Measurements from ENCODE around the gene SGSM2. TPM values are rescaled to one million over a fixed set of nuclear protein-coding genes. Genes with fewer than 3 reads are reported as not detected.

The SGSM2 gene
- total RNA-seq, 4 donors from 2014 or later, result 31.5 to 93.3 (median 63.7) TPM

DNA sequence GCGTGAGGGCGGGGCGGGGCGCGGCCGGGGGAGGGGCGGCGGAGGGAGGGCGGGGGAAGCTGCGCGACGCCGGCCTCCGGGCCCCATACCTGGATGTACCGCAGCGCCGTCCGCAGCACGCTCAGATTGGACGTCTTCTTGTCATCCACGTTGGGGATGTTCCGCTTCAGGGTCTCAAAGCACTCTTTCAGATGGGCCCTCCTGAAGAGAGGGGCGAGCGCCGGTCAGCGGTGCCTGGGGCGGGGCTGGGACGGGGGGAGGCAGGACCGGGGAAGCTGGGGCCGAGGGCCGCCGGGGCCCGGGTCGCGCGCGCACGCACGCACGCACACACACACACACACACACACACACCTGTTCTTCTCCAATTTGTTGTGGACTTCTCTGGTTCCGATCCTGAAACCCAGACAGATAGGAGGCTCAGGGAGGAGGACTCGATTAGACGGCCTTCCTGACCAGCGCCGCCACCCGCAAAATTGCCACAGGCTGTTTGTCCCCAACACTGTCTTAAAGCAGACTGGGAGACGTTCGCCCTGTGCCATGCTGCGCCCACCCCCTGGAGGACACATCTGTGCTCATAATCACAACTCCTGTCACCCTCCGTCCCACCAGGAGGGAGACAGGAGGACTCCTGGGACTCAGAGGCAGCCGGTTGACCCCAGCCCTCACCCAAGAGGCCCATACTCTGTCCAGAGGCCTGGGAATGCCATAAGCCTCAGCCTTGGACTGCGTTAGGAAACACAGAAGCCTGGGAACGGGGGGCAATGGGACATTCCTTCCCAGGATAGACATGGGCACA is 56.9 kb downstream of the SGSM2 start:
- H3K9me3 ChIP-seq, result no peaks in the 10 kb centered on the region
- WGBS, 2 donors, result 26% methylated on average over 20 to 32 of the region's 53 CpGs
- no peak for TF ChIP-seq POLR2A (IDR thresholded peaks at IDR 0.05)
- TF ChIP-seq, protein P1, sequence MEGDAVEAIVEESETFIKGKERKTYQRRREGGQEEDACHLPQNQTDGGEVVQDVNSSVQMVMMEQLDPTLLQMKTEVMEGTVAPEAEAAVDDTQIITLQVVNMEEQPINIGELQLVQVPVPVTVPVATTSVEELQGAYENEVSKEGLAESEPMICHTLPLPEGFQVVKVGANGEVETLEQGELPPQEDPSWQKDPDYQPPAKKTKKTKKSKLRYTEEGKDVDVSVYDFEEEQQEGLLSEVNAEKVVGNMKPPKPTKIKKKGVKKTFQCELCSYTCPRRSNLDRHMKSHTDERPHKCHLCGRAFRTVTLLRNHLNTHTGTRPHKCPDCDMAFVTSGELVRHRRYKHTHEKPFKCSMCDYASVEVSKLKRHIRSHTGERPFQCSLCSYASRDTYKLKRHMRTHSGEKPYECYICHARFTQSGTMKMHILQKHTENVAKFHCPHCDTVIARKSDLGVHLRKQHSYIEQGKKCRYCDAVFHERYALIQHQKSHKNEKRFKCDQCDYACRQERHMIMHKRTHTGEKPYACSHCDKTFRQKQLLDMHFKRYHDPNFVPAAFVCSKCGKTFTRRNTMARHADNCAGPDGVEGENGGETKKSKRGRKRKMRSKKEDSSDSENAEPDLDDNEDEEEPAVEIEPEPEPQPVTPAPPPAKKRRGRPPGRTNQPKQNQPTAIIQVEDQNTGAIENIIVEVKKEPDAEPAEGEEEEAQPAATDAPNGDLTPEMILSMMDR (IDR thresholded peaks at IDR 0.05), result peak in 1 of 5 experiments; percentile 9
- no peak for TF ChIP-seq EP300 (IDR thresholded peaks at IDR 0.05)
- H3K4me1 ChIP-seq, result peaks cover 5 to 83% (median 74%) of the 10 kb centered on the region in 4 donors
- peak overlapping the region; percentile 96 to 99 (median 99) for H3K27ac ChIP-seq
- no peaks in the 10 kb centered on the region for H3K27me3 ChIP-seq
- H3K4me3 ChIP-seq, result peak overlapping the region; percentile 29 to 92 (median 64)
- no peak for DNase-seq (ENCODE audit: low spot score in 2 of 2)
- no peaks in the 10 kb centered on the region for H3K36me3 ChIP-seq

DNA sequence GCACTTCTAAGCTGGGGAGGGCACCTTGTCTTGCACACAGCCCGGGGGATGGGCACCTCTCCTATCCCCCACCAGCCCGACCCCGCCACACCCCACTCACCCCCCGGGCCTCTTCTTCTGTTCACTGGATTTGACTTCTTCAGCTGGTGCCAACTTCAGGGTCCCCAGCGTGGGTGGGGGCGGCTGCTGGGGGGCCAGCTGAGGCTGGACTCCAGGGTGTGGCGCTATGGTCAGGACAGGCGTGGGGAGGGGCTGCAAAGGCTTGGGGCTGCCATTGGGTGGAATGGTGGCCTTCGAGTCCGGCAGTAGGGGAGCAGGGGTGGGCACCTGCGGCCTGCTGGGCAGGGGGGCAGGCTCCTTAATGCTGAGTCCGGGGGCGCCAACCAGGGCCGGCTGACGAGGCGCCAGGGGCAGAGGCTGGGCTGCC is 57.5 kb downstream of the SGSM2 start:
- peak overlapping the region; percentile 96 to 99 (median 99) for H3K27ac ChIP-seq
- no peak overlapping the region for H3K4me3 ChIP-seq
- H3K27me3 ChIP-seq, result no peaks in the 10 kb centered on the region
- no peaks in the 10 kb centered on the region for H3K36me3 ChIP-seq
- H3K9me3 ChIP-seq, result no peaks in the 10 kb centered on the region
- no peak for DNase-seq (ENCODE audit: low spot score in 2 of 2)
- 63 to 69% methylated on average over 8 to 16 of the region's 16 CpGs for WGBS, 2 donors
- TF ChIP-seq, protein P1 (IDR thresholded peaks at IDR 0.05), result no peak
- no peak for TF ChIP-seq EP300 (IDR thresholded peaks at IDR 0.05)
- TF ChIP-seq POLR2A (IDR thresholded peaks at IDR 0.05), result no peak
- peaks cover 5 to 81% (median 73%) of the 10 kb centered on the region in 4 donors for H3K4me1 ChIP-seq

DNA sequence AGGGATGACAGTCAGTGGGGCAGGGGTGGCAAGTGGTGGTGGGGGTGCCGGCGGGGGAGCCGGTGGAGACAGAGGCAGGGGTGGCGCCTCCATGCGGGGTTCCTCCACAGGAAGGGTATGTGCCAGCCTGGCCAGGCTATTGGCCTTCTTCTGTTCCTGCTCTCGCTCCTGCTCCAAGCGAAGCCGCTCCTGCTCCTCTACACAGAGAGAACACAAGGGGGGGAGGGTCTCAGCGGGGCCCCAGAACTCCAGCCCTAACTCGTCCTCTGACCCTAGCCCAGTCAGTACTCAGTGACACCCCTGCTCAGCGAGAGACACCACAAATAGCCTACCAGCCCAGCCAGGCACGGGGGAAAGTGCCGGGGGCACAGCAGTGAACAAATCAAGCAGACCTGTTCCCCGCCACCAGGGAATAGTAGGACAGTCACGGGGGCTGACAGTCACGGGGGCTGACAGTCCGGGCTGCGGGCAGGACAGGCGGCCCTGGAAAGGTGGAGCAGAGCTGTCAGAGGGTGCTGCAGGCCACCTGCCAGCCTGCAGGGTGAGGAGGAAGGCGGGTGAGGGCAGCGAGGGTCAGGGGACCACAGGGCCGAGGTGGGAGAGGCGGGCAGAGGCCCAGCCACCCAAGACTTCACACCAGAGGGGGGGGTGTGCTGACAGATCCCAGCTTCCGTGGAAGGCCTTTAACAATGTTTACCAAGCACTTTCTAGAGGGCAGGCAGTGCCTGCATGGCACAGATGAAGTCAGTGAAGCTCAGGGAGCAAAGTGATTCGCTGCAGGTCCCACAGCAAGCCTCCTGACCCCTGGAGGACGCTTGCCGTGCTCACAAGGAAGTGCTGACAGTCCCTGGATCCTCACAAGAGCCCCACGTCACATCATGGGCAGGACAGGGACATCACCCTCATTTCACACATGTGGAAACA is 58.2 kb downstream of the SGSM2 start:
- no peak for TF ChIP-seq EP300 (IDR thresholded peaks at IDR 0.05)
- TF ChIP-seq, protein P1 (IDR thresholded peaks at IDR 0.05), result no peak
- TF ChIP-seq POLR2A (IDR thresholded peaks at IDR 0.05), result no peak
- DNase-seq (ENCODE audit: low spot score in 2 of 2), result no peak
- 62 to 64% methylated on average over 24 to 28 of the region's 28 CpGs for WGBS, 2 donors
- no peaks in the 10 kb centered on the region for H3K27me3 ChIP-seq
- no peak overlapping the region for H3K4me3 ChIP-seq
- H3K4me1 ChIP-seq, result peaks cover 5 to 73% (median 67%) of the 10 kb centered on the region in 4 donors
- H3K27ac ChIP-seq, result peak overlapping the region; percentile 96 to 99 (median 99)
- H3K36me3 ChIP-seq, result no peaks in the 10 kb centered on the region
- no peaks in the 10 kb centered on the region for H3K9me3 ChIP-seq

DNA sequence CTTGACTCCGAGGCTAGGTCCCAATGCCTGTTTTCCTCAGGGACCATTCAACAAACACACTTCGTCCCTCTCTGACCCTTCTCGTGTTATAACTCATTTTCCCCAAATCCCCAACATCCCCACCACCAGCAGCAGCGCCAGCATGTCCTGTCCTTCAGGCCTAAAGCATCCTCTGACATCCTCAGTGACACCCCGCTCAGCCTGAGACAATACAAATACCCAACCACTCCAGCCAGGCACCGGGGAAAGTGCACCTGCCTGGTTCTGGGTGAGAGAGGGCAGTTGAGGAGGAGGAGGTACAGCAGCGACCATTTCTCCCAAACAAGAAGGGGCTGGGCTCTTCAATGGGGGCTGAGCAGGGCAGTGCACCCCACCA is 58.9 kb downstream of the SGSM2 start:
- Histone ChIP-seq H3K9me3 (no peaks in the 10 kb centered on the region), H3K27ac (peak overlapping the region; percentile 96 to 99 (median 99)), H3K27me3 (no peaks in the 10 kb centered on the region), H3K36me3 (no peaks in the 10 kb centered on the region), H3K4me1 (peaks cover 5 to 67% (median 61%) of the 10 kb centered on the region in 4 donors), H3K4me3 (peak overlapping the region; percentile 11 to 46 (median 34))
- DNase-seq (ENCODE audit: low spot score in 2 of 2), result no peak
- WGBS, 2 donors, result 31 to 36% methylated on average over 6 to 7 of the region's 7 CpGs
- TF ChIP-seq, protein P1 (IDR thresholded peaks at IDR 0.05), result no peak
- TF ChIP-seq EP300 (IDR thresholded peaks at IDR 0.05) (no peak), POLR2A (IDR thresholded peaks at IDR 0.05) (no peak)

Measured in tibial nerve (tissue), 4 donors.